ENCODE data around the gene NR3C1.

NR3C1 gene

DNA sequence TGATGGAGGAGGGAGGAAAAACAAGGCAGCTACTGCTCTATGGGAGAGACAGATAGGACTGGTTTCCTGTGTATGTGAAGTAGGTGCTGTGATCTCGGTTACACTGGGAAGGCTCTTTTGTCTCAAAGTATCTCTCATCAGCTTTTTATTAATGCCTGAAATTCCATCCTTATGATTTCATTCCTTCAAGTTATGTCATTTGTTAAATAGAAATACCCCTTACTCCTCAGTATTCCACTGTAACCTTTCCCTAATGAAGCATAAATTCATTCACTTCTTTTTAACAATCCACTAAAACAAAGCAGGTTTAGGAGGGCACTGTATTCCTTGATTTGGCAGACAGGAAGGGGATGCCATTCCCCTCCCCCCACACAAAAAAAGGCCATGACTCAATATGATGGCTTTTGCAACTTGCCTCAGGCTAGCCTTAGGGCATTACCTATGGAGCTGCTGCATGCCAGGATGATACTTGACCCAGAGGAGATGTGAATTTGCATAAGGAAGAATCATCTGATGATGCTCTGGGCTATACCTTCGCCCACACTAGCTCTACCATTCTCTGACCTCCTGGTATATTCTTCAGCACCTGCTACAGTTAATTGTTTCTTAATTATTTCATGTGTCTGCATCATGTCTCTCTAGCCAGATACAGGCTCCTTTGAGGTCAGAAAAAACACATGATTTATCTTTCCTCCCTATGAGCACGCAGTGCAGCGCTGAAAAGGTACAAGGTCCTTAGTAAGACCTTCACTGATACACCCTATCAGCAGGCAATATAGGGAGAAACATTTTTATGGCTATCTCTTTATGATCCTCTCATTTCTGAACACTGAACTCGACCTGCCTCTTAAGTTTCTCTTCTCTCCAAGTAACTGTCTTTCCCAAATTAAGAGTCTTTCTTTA lies 26.3 kb downstream of the NR3C1 start:
- DNase-seq (ENCODE audit: low read depth) = peak; percentile 68
- TF ChIP-seq, protein P1, sequence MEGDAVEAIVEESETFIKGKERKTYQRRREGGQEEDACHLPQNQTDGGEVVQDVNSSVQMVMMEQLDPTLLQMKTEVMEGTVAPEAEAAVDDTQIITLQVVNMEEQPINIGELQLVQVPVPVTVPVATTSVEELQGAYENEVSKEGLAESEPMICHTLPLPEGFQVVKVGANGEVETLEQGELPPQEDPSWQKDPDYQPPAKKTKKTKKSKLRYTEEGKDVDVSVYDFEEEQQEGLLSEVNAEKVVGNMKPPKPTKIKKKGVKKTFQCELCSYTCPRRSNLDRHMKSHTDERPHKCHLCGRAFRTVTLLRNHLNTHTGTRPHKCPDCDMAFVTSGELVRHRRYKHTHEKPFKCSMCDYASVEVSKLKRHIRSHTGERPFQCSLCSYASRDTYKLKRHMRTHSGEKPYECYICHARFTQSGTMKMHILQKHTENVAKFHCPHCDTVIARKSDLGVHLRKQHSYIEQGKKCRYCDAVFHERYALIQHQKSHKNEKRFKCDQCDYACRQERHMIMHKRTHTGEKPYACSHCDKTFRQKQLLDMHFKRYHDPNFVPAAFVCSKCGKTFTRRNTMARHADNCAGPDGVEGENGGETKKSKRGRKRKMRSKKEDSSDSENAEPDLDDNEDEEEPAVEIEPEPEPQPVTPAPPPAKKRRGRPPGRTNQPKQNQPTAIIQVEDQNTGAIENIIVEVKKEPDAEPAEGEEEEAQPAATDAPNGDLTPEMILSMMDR (conservative IDR thresholded peaks at IDR 0.05; ENCODE audit: low read length) = no peak
- H3K4me3 ChIP-seq (ENCODE audit: low read length) = no peak overlapping the region

DNA sequence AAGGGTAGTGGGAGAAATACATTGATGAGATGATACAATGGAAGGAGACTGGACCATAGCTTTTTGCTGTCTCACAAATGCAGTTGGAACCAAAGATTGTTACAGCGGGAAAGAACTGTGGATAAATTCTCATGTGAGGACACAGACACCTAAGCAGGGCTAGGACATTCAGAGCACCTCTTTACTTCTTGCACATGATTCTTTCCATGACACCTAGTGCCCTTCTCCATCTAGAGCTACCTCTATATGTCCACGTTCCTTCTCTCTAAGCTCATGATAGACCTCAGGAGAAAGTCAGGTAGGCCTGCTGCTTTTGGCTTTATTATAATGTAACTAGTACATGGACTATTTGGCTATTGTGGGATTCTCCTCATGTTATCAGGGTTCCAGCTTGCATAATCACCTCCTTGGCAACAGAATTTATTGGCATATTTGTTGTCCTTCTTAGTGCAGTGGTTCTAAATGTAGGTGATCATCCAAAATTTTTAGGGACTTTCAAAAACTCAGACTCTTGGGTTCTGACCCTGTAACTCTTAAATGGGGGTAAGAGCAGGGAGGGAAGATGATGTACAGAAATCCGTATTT lies 27.2 kb downstream of the NR3C1 start:
- no peak overlapping the region for H3K4me3 ChIP-seq (ENCODE audit: low read length)
- no peak for DNase-seq (ENCODE audit: low read depth)
- TF ChIP-seq, protein P1 (conservative IDR thresholded peaks at IDR 0.05; ENCODE audit: low read length) = no peak

DNA sequence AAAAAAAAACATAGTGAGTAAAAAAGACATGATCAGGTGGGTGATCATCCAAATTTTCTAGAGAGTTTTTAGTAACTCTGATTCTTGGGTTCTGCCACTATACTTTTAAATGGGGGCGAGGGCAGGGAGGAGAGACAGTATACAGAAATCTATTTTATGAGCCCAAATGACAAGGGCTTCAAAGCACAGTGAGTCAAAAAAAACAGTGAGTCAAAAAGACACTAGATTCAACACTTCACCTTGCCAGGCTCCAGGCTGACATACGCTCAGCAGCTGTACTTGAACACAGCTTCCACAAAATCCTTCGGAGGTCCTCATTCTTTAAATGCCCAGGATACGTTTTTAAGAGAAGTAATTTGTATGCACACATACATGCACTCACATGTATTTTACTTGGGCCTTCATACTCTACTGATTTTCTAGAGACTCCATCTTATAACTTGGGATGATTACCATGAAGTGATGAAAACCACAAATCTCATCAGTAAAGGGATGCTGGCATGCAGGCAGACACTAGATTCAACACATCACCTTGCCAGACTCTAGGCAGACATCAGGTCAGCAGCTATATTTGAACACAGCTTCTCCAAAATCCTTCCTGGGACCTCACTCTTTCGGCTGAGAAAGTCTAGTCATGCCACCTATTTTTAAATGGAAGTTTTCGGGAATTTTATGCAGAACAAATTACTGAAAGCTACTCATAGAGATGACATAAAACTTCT lies 28.8 kb downstream of the NR3C1 start:
- no peak overlapping the region for H3K4me3 ChIP-seq (ENCODE audit: low read length)
- no peak for DNase-seq (ENCODE audit: low read depth)
- TF ChIP-seq, protein P1 (conservative IDR thresholded peaks at IDR 0.05; ENCODE audit: low read length) = no peak

DNA sequence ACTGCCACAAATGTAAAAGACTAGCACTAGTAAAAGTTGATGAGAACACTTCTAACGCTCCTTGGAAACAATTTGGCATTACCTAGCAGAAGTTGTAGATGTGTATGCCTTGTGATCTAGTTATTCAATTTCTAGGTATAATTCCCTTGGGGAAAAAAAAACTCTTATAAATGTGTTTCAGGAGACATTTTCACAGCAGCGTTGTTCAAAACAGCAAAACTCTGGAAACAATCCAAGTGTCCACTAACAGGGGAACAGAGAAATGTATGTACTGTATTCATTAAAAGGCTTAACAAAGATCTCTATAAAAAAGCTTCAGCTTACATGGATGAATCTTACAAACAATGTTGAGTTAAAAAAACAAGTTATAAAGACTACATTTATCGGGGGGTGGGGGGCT lies 30.4 kb downstream of the NR3C1 start:
- no peak for DNase-seq (ENCODE audit: low read depth)
- TF ChIP-seq, protein P1 (conservative IDR thresholded peaks at IDR 0.05; ENCODE audit: low read length) = no peak
- H3K4me3 ChIP-seq (ENCODE audit: low read length) = no peak overlapping the region

DNA sequence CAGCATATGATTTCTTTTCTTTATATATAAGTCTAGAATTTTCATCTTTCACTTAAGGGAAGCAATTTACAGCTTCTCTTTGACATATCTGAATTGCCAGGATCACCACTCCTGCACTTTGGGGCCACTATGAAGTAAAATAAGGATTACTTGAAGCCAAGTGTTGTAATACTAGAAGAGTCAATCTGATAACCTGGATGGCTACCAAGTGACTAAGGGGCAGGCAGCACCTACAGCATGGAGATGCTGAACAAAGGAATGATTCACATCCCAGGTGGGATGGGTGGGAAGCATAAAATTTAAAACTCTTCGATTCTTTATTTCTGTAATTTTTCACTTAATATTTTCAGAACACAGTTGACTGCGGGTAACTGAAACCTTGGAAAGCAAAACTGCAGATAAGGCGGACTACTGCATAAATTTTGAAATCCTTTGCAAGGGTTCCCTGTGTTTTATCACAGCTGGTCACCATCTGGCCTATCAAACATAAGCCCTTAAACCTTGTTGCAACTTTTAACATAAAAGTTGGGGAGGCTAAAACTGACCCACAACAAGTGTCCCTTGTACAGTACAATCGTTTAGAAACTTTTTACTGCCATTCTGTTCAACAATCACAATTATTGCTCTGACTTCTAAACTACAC lies 31.2 kb downstream of the NR3C1 start:
- peak; percentile 51 for DNase-seq (ENCODE audit: low read depth)

DNA sequence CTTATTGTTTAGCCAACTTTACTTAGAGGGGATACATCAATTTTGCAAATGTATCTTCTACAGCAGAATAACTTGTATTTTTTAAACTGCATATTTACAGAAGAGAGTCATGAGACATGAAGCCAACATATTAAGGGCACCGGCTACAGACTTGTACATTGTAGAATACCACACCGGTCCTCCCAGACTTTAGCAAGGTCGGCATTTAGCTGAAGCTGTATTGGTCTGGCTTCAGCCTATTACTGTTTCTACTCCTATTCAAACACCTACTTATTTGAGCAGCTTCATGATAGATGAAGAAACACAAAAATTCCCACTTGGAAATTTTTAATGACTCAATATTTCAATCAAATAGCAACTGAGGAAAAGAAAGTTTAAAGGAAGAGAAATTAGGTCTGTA lies 33.0 kb downstream of the NR3C1 start:
- TF ChIP-seq, protein P1 (conservative IDR thresholded peaks at IDR 0.05; ENCODE audit: low read length) = no peak
- H3K4me3 ChIP-seq (ENCODE audit: low read length) = no peak overlapping the region
- no peak for DNase-seq (ENCODE audit: low read depth)

More for the DNA sequence above, 31.2 kb downstream of the NR3C1 start:
- TF ChIP-seq, protein P1 (conservative IDR thresholded peaks at IDR 0.05; ENCODE audit: low read length) = no peak
- H3K4me3 ChIP-seq (ENCODE audit: low read length) = no peak overlapping the region
